SU-DHL-6 (cell line): Measurements from ENCODE around the gene WDFY1.

Experiments
- H2AFZ ChIP-seq: fragments of 200-600 bp; sonication (generic); 2 replicates; pipeline ENCODE4 v1.6.1; 2014; ENCODE audit warnings: low read depth, mild to moderate bottlenecking, moderate library complexity, mixed read lengths, antibody characterized with exemption, low read length; ENCODE audit not compliant: severe bottlenecking
- H3F3A ChIP-seq: fragments of 200-600 bp; shearing (Covaris generic); 2 replicates; pipeline ENCODE4 v1.6.0; 2016; ENCODE audit warnings: antibody characterized with exemption, mild to moderate bottlenecking; ENCODE audit not compliant: insufficient read depth
- H3K27ac ChIP-seq: fragments of 200-600 bp; sonication (generic); 2 replicates; pipeline ENCODE4 v1.5.1; 2016; ENCODE audit warnings: low read depth, mild to moderate bottlenecking, low read length, moderate library complexity, mixed read lengths
- H3K27me3 ChIP-seq: fragments of 200-600 bp; sonication (generic), shearing (Covaris generic); 2 replicates; pipeline ENCODE4 v1.6.0; 2014; ENCODE audit warnings: mild to moderate bottlenecking, low read length
- H3K36me3 ChIP-seq: fragments of 200-600 bp; sonication (generic); 2 replicates; pipeline ENCODE4 v1.6.1; 2014; ENCODE audit warnings: mild to moderate bottlenecking, low read length, mixed read lengths
- H3K4me2 ChIP-seq: fragments of 300-600, 200-600 bp; shearing (Covaris generic), sonication (generic); 2 replicates; pipeline ENCODE4 v1.6.0; 2014; ENCODE audit warnings: low read length, low read depth, mild to moderate bottlenecking; ENCODE audit not compliant: poor library complexity, severe bottlenecking
- H3K4me3 ChIP-seq: fragments of 200-600 bp; sonication (generic); 2 replicates; pipeline ENCODE4 v1.5.1; 2014; ENCODE audit warnings: antibody characterized with exemption, low read length, mild to moderate bottlenecking, mixed read lengths; ENCODE audit not compliant: insufficient read depth, poor library complexity, severe bottlenecking
- H3K79me2 ChIP-seq: fragments of 200-600 bp; sonication (generic); 2 replicates; pipeline ENCODE4 v1.6.1; 2014; ENCODE audit warnings: mild to moderate bottlenecking, low read length, moderate library complexity; ENCODE audit not compliant: insufficient read depth
- H3K9ac ChIP-seq: fragments of 200-600 bp; sonication (generic); 2 replicates; pipeline ENCODE4 v1.7.0; 2014; ENCODE audit warnings: mild to moderate bottlenecking, low read length
- H3K9me2 ChIP-seq: fragments of 200-600 bp; sonication (generic); replicated peaks from 2 replicates; pipeline ENCODE4 v1.6.1; 2014; ENCODE audit warnings: low read length; ENCODE audit not compliant: insufficient read depth
- H3K9me3 ChIP-seq: fragments of 200-600 bp; sonication (generic); 2 replicates; pipeline ENCODE4 v1.6.1; 2014; ENCODE audit warnings: low read length, mixed read lengths; ENCODE audit not compliant: insufficient read depth
- H4K20me1 ChIP-seq: fragments of 200-600 bp; sonication (generic); 2 replicates; pipeline ENCODE4 v1.6.1; 2014; ENCODE audit warnings: low read depth, mild to moderate bottlenecking, antibody characterized with exemption, low read length, moderate library complexity, mixed read lengths
- EZH2phosphoT487 ChIP-seq: fragments of 200-600 bp; sonication (generic), shearing (Covaris generic); conservative IDR thresholded peaks from 2 replicates; pipeline ENCODE4 v1.6.1; 2018; ENCODE audit warnings: mild to moderate bottlenecking, antibody characterized with exemption, low read length, moderate library complexity, mixed read lengths
- TF ChIP-seq, protein P1 (sequence below): fragments of 200-600 bp; sonication (generic); IDR thresholded peaks from one replicate; pipeline ENCODE4 v1.5.1; 2017; ENCODE audit warnings: antibody characterized with exemption, mild to moderate bottlenecking, low read length, moderate library complexity; ENCODE audit not compliant: insufficient read depth, poor library complexity, severe bottlenecking

Gene WDFY1

DNA sequence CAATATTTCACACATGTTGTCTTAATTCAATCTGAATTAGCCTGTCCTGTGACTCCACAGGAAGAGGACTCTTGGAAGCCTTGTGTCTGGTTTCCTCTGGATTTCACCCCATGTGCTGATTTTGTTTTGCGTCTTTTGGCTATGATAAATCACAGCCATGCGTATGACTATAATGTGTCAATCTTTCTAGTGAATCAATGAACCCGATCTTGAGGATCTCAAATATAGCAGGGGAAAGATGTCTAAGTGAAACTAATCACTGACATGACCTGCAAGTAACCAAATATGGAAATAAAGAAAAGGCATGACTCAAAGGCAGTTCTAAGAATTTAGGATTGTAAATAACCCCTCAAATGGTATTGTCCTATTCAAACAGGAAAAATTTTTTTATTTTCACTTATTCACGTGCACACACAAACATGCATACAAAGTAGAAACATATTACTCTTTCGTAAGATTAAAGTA is 8.2 kb downstream of the WDFY1 start:
- Histone ChIP-seq H3K9me3 (no peaks in the 10 kb centered on the region), H3K36me3 (no peaks in the 10 kb centered on the region), H3K9me2 (no peaks in the 10 kb centered on the region), H3K9ac (no peak overlapping the region), H2AFZ (no peak overlapping the region), H3K27ac (no peak overlapping the region), H3F3A (no peaks in the 10 kb centered on the region), H3K4me2 (no peak overlapping the region), H3K79me2 (no peaks in the 10 kb centered on the region), H3K4me3 (no peak overlapping the region), H4K20me1 (no peaks in the 10 kb centered on the region), H3K27me3 (no peaks in the 10 kb centered on the region)
- TF ChIP-seq, protein P1, sequence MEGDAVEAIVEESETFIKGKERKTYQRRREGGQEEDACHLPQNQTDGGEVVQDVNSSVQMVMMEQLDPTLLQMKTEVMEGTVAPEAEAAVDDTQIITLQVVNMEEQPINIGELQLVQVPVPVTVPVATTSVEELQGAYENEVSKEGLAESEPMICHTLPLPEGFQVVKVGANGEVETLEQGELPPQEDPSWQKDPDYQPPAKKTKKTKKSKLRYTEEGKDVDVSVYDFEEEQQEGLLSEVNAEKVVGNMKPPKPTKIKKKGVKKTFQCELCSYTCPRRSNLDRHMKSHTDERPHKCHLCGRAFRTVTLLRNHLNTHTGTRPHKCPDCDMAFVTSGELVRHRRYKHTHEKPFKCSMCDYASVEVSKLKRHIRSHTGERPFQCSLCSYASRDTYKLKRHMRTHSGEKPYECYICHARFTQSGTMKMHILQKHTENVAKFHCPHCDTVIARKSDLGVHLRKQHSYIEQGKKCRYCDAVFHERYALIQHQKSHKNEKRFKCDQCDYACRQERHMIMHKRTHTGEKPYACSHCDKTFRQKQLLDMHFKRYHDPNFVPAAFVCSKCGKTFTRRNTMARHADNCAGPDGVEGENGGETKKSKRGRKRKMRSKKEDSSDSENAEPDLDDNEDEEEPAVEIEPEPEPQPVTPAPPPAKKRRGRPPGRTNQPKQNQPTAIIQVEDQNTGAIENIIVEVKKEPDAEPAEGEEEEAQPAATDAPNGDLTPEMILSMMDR: no peak
- no peak for TF ChIP-seq EZH2phosphoT487

DNA sequence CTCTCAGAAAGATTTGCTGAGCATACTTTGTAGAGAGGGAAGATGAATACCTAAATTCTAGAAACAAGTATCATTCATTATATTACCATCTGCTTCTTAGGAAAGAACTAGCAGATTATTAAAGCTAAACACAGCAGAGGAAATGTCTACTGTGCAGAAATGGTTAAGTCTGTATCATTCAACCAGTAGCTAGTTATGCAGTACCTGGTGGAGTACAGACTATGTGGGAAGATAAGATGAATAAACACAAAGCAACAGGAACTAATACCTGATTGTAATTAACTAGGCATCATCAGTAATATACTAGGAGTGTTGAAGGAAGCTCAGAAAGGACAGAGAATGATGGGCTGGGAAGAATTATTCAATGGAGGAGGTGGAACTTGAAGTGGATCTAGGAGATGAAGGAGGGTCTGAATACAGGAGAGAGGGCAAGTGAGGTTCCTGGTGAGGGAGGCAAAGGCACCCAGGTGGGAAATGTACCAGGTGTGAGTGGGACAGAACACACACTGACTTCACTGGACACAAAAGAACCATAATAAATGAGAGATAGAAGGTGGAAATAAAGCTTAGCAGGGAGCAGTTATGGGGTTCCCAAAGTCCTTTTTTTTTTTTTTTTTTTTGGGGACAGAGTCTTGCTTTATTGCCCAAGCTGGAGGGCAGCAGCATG is 9.5 kb downstream of the WDFY1 start:
- no peak overlapping the region for H3K4me2 ChIP-seq
- H3K27ac ChIP-seq: no peak overlapping the region
- H3K79me2 ChIP-seq: no peaks in the 10 kb centered on the region
- H2AFZ ChIP-seq: no peak overlapping the region
- H3K9me2 ChIP-seq: no peaks in the 10 kb centered on the region
- H3K27me3 ChIP-seq: no peaks in the 10 kb centered on the region
- no peaks in the 10 kb centered on the region for H3K9me3 ChIP-seq
- H3K36me3 ChIP-seq: no peaks in the 10 kb centered on the region
- no peaks in the 10 kb centered on the region for H3F3A ChIP-seq
- H3K4me3 ChIP-seq: no peak overlapping the region
- no peak for TF ChIP-seq EZH2phosphoT487
- TF ChIP-seq, protein P1: no peak
- no peak overlapping the region for H3K9ac ChIP-seq
- no peaks in the 10 kb centered on the region for H4K20me1 ChIP-seq

DNA sequence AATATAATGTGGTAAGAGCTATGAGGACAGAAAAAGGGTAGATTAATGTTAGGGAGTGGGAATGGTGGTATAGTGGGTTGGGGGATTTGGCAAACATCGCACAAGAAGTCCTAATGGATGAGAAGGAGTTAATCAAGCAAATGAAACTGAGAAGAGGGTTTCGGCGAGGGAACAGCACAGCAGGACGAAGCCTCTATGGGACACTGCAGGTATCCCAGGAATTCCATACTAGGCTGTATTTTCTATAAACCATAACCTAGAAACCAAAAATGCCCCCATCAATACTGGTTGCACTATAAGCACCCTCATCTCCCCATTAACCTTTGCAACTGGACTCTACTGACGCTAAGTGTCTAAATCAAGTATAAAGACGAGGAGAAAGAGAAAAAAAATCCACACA is 10.3 kb downstream of the WDFY1 start:
- Histone ChIP-seq H3F3A (no peaks in the 10 kb centered on the region), H3K9me3 (no peaks in the 10 kb centered on the region), H2AFZ (no peak overlapping the region), H3K27me3 (no peaks in the 10 kb centered on the region), H3K4me3 (no peak overlapping the region), H3K27ac (no peak overlapping the region), H3K79me2 (no peaks in the 10 kb centered on the region), H3K36me3 (no peaks in the 10 kb centered on the region), H3K9ac (no peak overlapping the region), H4K20me1 (no peaks in the 10 kb centered on the region), H3K9me2 (no peaks in the 10 kb centered on the region), H3K4me2 (no peak overlapping the region)
- TF ChIP-seq, protein P1: no peak
- no peak for TF ChIP-seq EZH2phosphoT487
